ENCODE results near the gene CAMTA2. TPM values are rescaled to one million over a fixed set of nuclear protein-coding genes. Genes with fewer than 3 reads are reported as not detected.
A peak's percentile ranks its signal among the peaks of the same experiment; 100 is the strongest.

CAMTA2 gene
- total RNA-seq, 1 experiment from 2014 or later, result 1.6 TPM

DNA sequence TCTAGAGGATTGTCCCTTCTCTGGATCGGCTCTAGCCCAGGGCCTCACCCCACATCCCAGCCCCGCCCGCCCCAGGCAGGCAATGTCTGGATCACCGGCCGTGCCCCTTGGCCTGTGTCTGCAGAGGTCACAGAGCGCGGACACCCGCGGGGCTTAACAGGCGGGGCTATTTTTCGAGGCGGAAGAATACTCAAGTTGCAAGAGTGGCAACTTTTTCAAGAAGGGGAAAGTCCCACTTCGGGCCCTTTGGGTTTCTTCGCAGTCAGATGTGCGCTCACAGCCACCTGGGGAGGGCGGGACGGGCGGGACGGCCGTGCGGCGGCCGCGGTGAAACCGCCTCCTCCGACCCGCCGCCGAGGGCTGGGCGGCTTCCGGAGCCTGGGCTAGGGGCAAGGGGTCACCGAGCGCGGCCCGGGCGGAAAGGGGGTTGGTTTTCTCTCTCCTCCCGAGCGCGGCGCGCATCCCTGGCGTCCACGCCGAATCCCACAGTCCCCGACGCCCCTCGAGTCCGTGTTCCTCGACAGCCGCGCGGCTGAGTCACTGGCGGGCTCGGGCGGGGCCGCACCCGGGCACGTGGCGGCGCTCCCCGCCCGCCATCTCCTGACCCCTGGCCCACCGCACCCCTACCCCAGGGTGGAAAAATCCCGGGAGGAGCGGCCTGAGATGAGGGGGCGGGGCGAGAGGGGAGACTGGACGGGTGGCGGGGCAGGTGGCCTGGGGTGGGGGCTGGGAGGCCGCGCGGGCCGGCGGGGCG is 38.0 kb downstream of the CAMTA2 start:
- DNase-seq, result peak; percentile 94
- Histone ChIP-seq H3K27me3 (ENCODE audit: control insufficient read depth, insufficient read depth, low read length) (no peaks in the 10 kb centered on the region), H3K4me3 (ENCODE audit: insufficient read depth, low read depth, low read length) (peak overlapping the region; percentile 100), H3K36me3 (replicated peaks; ENCODE audit: control insufficient read depth, insufficient read depth, low read length) (peaks cover 18% of the 10 kb centered on the region)

- Histone ChIP-seq H3K27me3 (ENCODE audit: control insufficient read depth, insufficient read depth, low read length) (no peaks in the 10 kb centered on the region), H3K4me3 (ENCODE audit: insufficient read depth, low read depth, low read length) (peak overlapping the region; percentile 100)
Measured at GRCh38 chr17:4948931-4949320, 38.5 kb downstream of the CAMTA2 start.

GRCh38 chr17:4948166-4948930 is 39.1 kb downstream of the CAMTA2 start, which contains the start of gene PFN1:
Gene PFN1 (minus strand): TSS chr17:4948530. CDS start chr17:4948394, 136 bp downstream.
- H3K4me3 ChIP-seq (ENCODE audit: insufficient read depth, low read depth, low read length), result peak within 1 kb of the TSS; percentile 100
- peak; percentile 97 for DNase-seq
- peaks cover 19% of the 10 kb centered on the region for H3K36me3 ChIP-seq (replicated peaks; ENCODE audit: control insufficient read depth, insufficient read depth, low read length)
- no peaks in the 10 kb centered on the region for H3K27me3 ChIP-seq (ENCODE audit: control insufficient read depth, insufficient read depth, low read length)

More at GRCh38 chr17:4948931-4949320, 38.5 kb downstream of the CAMTA2 start:
- H3K36me3 ChIP-seq (replicated peaks; ENCODE audit: control insufficient read depth, insufficient read depth, low read length), result peaks cover 18% of the 10 kb centered on the region
- DNase-seq, result peak; percentile 99

DNA sequence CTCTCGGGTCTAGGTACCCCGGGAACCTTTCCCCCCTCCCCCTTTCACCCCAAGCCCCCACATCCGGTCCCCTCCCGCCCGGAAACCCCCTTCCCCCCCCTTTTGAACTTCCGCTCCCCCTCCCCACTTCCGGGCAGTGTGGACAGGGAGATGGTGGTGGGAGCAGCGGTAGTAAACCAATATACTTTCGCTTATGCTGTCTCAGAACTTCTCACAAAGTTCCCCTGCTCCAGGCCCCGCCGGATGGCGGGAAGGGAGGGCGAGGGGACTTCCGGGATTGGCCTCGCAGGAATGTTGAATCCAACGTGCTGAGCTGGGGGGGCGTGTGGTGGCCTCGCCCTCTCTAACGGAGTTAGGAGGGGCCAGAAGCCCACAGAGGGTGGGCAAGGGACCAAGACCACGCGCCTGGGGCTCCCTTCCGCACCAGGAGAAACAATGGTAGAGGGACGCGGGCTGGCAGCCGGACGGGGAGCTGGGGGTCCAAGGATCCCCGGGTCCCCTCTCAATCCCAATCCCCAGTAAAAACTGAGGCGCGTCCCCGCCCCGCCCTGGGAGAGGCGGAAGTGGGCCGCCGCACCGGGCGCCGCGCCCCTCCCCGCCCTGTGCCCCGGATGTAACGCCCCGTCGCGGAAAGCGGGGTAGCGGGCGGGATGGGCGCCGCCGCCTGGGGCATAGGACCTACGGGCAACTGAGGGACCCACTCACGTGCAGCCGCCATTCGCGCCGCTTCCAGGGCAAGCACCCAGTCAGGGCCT is 39.9 kb downstream of the CAMTA2 start:
- H3K36me3 ChIP-seq (replicated peaks; ENCODE audit: control insufficient read depth, insufficient read depth, low read length), result peaks cover 27% of the 10 kb centered on the region
- peak overlapping the region; percentile 100 for H3K4me3 ChIP-seq (ENCODE audit: insufficient read depth, low read depth, low read length)
- DNase-seq, result peak; percentile 91
- no peaks in the 10 kb centered on the region for H3K27me3 ChIP-seq (ENCODE audit: control insufficient read depth, insufficient read depth, low read length)

DNA sequence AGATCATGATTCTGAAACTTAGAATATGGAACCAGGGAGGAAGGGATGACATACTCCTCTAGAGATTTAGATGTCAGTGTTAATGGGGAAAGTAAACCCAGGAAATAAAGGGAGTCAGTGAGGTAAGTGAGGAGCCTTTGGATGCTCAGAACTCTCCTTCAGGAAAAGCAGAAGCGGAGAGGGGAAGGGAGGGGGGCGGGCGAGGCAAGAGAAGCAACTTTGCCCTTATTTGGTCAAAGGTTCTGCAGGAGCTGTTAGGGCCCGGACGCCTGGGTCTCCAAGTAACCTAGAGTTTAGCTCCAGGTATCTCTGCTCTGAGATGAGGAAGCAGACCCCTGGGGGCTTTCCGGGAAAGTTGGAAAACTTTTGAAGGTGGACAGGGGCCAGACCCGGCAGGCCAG is 40.5 kb downstream of the CAMTA2 start:
- Histone ChIP-seq H3K27me3 (ENCODE audit: control insufficient read depth, insufficient read depth, low read length) (no peaks in the 10 kb centered on the region), H3K36me3 (replicated peaks; ENCODE audit: control insufficient read depth, insufficient read depth, low read length) (peaks cover 32% of the 10 kb centered on the region), H3K4me3 (ENCODE audit: insufficient read depth, low read depth, low read length) (peak overlapping the region; percentile 100)
- no peak for DNase-seq

DNA sequence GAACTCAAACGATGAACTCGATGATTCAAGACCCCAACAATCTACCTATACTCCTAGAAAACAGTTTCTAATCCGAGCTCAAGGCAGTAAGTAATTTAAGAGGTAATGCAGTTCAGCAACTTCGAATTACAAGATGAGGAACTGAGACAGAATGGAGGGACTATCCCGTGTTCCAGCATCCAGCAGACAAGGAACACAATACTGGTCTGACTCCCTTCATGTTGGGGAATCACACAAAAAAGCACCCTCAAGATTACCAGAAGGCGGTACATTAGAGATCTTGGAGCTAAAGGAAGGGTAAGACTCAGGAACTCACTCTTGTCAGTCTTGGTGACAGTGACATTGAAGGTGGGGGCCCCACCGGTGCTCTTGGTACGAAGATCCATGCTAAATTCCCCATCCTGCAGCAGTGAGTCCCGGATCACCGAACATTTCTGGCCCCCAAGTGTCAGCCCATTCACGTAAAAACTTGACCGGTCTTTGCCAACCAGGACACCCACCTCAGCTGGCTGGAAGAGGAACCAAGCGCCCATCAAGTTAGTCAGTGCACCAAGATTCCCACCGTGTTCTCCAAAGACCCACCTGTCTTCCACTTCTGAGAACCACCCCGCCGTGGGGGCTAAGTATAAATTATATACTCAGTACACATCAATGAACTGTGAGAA is 41.0 kb downstream of the CAMTA2 start:
- H3K27me3 ChIP-seq (ENCODE audit: control insufficient read depth, insufficient read depth, low read length), result no peaks in the 10 kb centered on the region
- peak overlapping the region; percentile 100 for H3K4me3 ChIP-seq (ENCODE audit: insufficient read depth, low read depth, low read length)
- peaks cover 34% of the 10 kb centered on the region for H3K36me3 ChIP-seq (replicated peaks; ENCODE audit: control insufficient read depth, insufficient read depth, low read length)
- no peak for DNase-seq

- H3K27me3 ChIP-seq (ENCODE audit: control insufficient read depth, insufficient read depth, low read length), result no peaks in the 10 kb centered on the region
- peaks cover 34% of the 10 kb centered on the region for H3K36me3 ChIP-seq (replicated peaks; ENCODE audit: control insufficient read depth, insufficient read depth, low read length)
- DNase-seq, result peak; percentile 29
- no peak overlapping the region for H3K4me3 ChIP-seq (ENCODE audit: insufficient read depth, low read depth, low read length)
Measured at GRCh38 chr17:4945944-4946280, 41.6 kb downstream of the CAMTA2 start.

- H3K4me3 ChIP-seq (ENCODE audit: insufficient read depth, low read depth, low read length), result no peak overlapping the region
- no peaks in the 10 kb centered on the region for H3K27me3 ChIP-seq (ENCODE audit: control insufficient read depth, insufficient read depth, low read length)
- peak; percentile 72 for DNase-seq
- peaks cover 34% of the 10 kb centered on the region for H3K36me3 ChIP-seq (replicated peaks; ENCODE audit: control insufficient read depth, insufficient read depth, low read length)
Measured at GRCh38 chr17:4945176-4945943, 42.1 kb downstream of the CAMTA2 start.

GRCh38 chr17:4944554-4945175 is 42.8 kb downstream of the CAMTA2 start:
- Histone ChIP-seq H3K4me3 (ENCODE audit: insufficient read depth, low read depth, low read length) (no peak overlapping the region), H3K27me3 (ENCODE audit: control insufficient read depth, insufficient read depth, low read length) (no peaks in the 10 kb centered on the region), H3K36me3 (replicated peaks; ENCODE audit: control insufficient read depth, insufficient read depth, low read length) (peaks cover 34% of the 10 kb centered on the region)
- peak; percentile 31 for DNase-seq

DNA sequence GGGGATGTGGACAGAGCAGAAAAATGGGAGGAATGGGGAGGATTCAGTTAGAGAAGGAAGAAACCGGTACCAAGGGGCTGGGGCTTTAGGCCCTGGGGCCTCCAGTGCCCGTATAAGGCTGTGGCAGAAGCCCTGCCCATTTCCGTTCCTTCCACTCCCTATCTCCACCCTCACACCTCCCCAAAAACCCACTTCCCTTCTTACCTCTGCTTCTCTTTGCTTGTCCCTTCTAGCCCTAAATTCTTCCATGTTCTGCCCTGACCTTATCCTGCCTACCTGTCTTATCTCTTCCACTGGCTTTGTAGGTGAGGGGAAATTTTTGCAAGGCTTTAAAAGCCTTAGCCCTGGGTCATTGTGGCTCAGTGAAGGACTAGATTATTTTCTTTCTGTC is 43.3 kb downstream of the CAMTA2 start:
- Histone ChIP-seq H3K27me3 (ENCODE audit: control insufficient read depth, insufficient read depth, low read length) (no peaks in the 10 kb centered on the region), H3K36me3 (replicated peaks; ENCODE audit: control insufficient read depth, insufficient read depth, low read length) (peaks cover 34% of the 10 kb centered on the region), H3K4me3 (ENCODE audit: insufficient read depth, low read depth, low read length) (no peak overlapping the region)
- DNase-seq, result peak; percentile 51

GRCh38 chr17:4942760-4943508 is 44.5 kb downstream of the CAMTA2 start:
- no peaks in the 10 kb centered on the region for H3K27me3 ChIP-seq (ENCODE audit: control insufficient read depth, insufficient read depth, low read length)
- no peak overlapping the region for H3K4me3 ChIP-seq (ENCODE audit: insufficient read depth, low read depth, low read length)
- DNase-seq, result no peak
- peaks cover 36% of the 10 kb centered on the region for H3K36me3 ChIP-seq (replicated peaks; ENCODE audit: control insufficient read depth, insufficient read depth, low read length)

DNA sequence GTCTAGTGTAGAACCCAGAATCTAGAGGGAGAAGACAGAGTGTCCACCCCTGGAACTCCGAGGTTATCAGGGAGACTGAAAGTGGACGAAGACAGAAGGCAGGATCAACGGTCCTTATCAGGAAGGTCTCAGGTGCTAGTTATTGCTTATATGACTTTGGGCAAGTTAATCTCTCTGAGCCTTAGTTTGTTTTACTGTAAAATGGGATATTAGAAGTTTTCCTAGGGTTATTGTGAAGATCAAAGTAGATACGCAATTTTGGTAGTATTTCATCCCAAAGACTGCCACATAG is 46.2 kb downstream of the CAMTA2 start:
- peaks cover 38% of the 10 kb centered on the region for H3K36me3 ChIP-seq (replicated peaks; ENCODE audit: control insufficient read depth, insufficient read depth, low read length)
- H3K4me3 ChIP-seq (ENCODE audit: insufficient read depth, low read depth, low read length), result peak overlapping the region; percentile 89; the same call in 1 of the 2 replicates
- H3K27me3 ChIP-seq (ENCODE audit: control insufficient read depth, insufficient read depth, low read length), result no peaks in the 10 kb centered on the region
- no peak for DNase-seq
